Breast epithelium (tissue), 3 donors: ENCODE data around the gene PSMD2.

Experiments
- CTCF ChIP-seq, 3 donors: fragments of 450-650 bp; IDR thresholded peaks; one replicate each; pipeline ENCODE4 v1.5.1; 2016 to 2017; ENCODE audit warnings: antibody characterized with exemption in 3 of 3, mild to moderate bottlenecking in 3 of 3, moderate library complexity in 3 of 3
- POLR2A ChIP-seq: fragments of 450-650 bp; IDR thresholded peaks from one replicate; pipeline ENCODE4 v1.6.1; 2016; ENCODE audit warnings: antibody characterized with exemption, mild to moderate bottlenecking, moderate library complexity
- POLR2AphosphoS5 ChIP-seq, 3 donors: sonication (generic); formaldehyde crosslinking; IDR thresholded peaks; one replicate each; pipeline ENCODE4 v1.6.1; 2017; ENCODE audit warnings: antibody characterized with exemption in 3 of 3

GRCh38 chr3:184322731-184323487 lies 23.9 kb downstream of the PSMD2 start:
- no peak for TF ChIP-seq CTCF (IDR thresholded peaks at IDR 0.05)
- TF ChIP-seq POLR2A = no peak
- TF ChIP-seq POLR2AphosphoS5 (IDR thresholded peaks at IDR 0.05) = peak in 1 of 3 donors; percentile 23
